ENCODE data around the gene SH3BP2. TPM values are rescaled to one million over a fixed set of nuclear protein-coding genes. Genes with fewer than 3 reads are reported as not detected.

The SH3BP2 gene
- total RNA-seq, 1 donor from 2014 or later: 43.2 TPM

GRCh38 chr4:2825740-2826139 lies 32.9 kb downstream of the SH3BP2 start:
- H3K36me3 Mint-ChIP-seq (ENCODE audit: low read depth): peaks cover 71% of the 10 kb centered on the region
- CTCF ChIA-PET: no interaction called here
- H3K4me1 Mint-ChIP-seq: no peaks in the 10 kb centered on the region
- DNase-seq (peak; percentile 15), ATAC-seq (ENCODE audit: low read depth) (no peak)
- TF ChIP-seq CTCF (IDR thresholded peaks at IDR 0.05): no peak
- H3K27me3 Mint-ChIP-seq: no peaks in the 10 kb centered on the region
- H3K27ac Mint-ChIP-seq: no peak overlapping the region
- POLR2A ChIA-PET: no interaction called here
- no peak overlapping the region for H3K4me3 Mint-ChIP-seq
- intact Hi-C loops (cut with micrococcal nuclease): no loop called here
- H3K9me3 Mint-ChIP-seq: no peaks in the 10 kb centered on the region

- H3K4me1 Mint-ChIP-seq: peaks cover 8% of the 10 kb centered on the region
- ATAC-seq (ENCODE audit: low read depth) (no peak), DNase-seq (peak; percentile 9)
- ChIA-PET CTCF (no interaction called here), POLR2A (interaction anchor here (1.1 kb wide), 1 partner anchor 41 kb away, joined by 3 read pairs; no protein-coding TSS in a partner anchor)
- intact Hi-C loops (cut with micrococcal nuclease): no loop called here
- H3K27ac Mint-ChIP-seq: no peak overlapping the region
- no peak overlapping the region for H3K4me3 Mint-ChIP-seq
- H3K36me3 Mint-ChIP-seq (ENCODE audit: low read depth): peaks cover 73% of the 10 kb centered on the region
- TF ChIP-seq CTCF (IDR thresholded peaks at IDR 0.05): no peak
- H3K27me3 Mint-ChIP-seq: no peaks in the 10 kb centered on the region
- H3K9me3 Mint-ChIP-seq: no peaks in the 10 kb centered on the region
Observed at GRCh38 chr4:2827071-2827873, 34.4 kb downstream of the SH3BP2 start.

- intact Hi-C loops (cut with micrococcal nuclease): no loop called here
- Mint-ChIP-seq H3K4me3 (no peak overlapping the region), H3K36me3 (ENCODE audit: low read depth) (peaks cover 69% of the 10 kb centered on the region), H3K27ac (no peak overlapping the region), H3K9me3 (no peaks in the 10 kb centered on the region), H3K4me1 (peaks cover 16% of the 10 kb centered on the region), H3K27me3 (no peaks in the 10 kb centered on the region)
- CTCF ChIA-PET: no interaction called here
- POLR2A ChIA-PET: interaction anchor here (1.1 kb wide), 1 partner anchor 42 kb away, joined by 3 read pairs; no protein-coding TSS in a partner anchor
- peak; percentile 14 for DNase-seq
- no peak for ATAC-seq (ENCODE audit: low read depth)
- TF ChIP-seq CTCF (IDR thresholded peaks at IDR 0.05): no peak
Observed at GRCh38 chr4:2827874-2828751, 35.2 kb downstream of the SH3BP2 start.

- POLR2A ChIA-PET: no interaction called here
- H3K27me3 Mint-ChIP-seq: no peaks in the 10 kb centered on the region
- CTCF ChIA-PET: no interaction called here
- peaks cover 66% of the 10 kb centered on the region for H3K36me3 Mint-ChIP-seq (ENCODE audit: low read depth)
- DNase-seq (peak; percentile 14), ATAC-seq (ENCODE audit: low read depth) (no peak)
- no peak overlapping the region for H3K27ac Mint-ChIP-seq
- H3K4me3 Mint-ChIP-seq: no peak overlapping the region
- no peaks in the 10 kb centered on the region for H3K9me3 Mint-ChIP-seq
- H3K4me1 Mint-ChIP-seq: peaks cover 23% of the 10 kb centered on the region
- TF ChIP-seq CTCF (IDR thresholded peaks at IDR 0.05): no peak
- intact Hi-C loops (cut with micrococcal nuclease): no loop called here
Observed at GRCh38 chr4:2828758-2829181, 35.9 kb downstream of the SH3BP2 start.

Data from activated B cell treated with CpG ODN at 0.5 μM for 24 hours (primary cell).